Panc1 (cell line): ENCODE measurements around the gene C4orf50.

ENCODE experiments used
- POLR2AphosphoS5 ChIP-seq: IDR thresholded peaks from 2 replicates; pipeline ENCODE4 v1.6.1; 2012; ENCODE audit warnings: mild to moderate bottlenecking, low read depth, low read length, moderate library complexity
- TCF7L2 ChIP-seq: IDR thresholded peaks from 2 replicates; pipeline ENCODE4 v1.6.1; 2011; ENCODE audit warnings: mild to moderate bottlenecking, low read depth, low read length, inconsistent platforms
- TF ChIP-seq, protein P1 (sequence below): fragments of 450-650 bp; IDR thresholded peaks from 2 replicates; pipeline ENCODE4 v1.5.1; 2017; ENCODE audit warnings: mild to moderate bottlenecking
- TF ChIP-seq, protein P2 (sequence below), 2 experiments: IDR thresholded peaks; 2 replicates each; pipeline ENCODE4 v1.6.1; 2011 to 2012; ENCODE audit warnings: low read depth in 2 of 2, control low read depth in 1 of 2, low read length in 1 of 2, mild to moderate bottlenecking in 1 of 2, moderate library complexity in 1 of 2; ENCODE audit not compliant: insufficient read depth in 1 of 2

DNA sequence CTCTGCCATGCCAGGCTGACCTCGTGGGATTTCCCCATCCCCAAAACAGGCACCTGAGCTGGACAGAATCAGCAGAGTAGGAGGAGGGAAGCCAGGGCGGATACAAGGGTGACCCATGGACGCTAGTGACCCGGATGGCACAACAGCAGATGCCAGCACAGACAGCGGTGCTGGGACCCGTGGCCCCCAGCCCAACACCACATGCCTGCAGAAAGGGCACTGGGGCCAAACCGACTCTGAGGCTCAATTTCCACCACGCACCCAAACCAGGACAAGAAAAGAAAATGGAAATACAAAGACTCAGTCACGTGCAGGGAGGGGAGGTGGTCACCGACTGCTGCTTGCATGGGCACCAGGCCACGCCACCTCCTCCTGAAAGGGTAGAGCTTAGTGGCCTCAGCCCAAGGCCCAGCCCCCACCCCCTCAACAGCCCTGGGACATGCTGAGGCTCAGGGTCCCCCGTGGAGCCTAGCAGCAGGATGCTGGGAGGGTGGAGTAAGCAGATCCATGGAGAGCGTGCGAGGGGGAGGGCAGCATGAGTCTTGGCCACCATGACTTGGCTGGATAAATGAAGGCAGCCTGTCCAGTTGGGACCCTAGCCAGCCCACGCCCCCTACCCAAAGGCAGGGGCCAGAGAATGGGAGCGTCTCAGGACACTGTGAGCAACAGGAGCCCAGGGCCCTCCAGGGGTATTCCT lies 47.7 kb downstream of the C4orf50 start:
- TF ChIP-seq POLR2AphosphoS5: no peak
- TF ChIP-seq, protein P1, sequence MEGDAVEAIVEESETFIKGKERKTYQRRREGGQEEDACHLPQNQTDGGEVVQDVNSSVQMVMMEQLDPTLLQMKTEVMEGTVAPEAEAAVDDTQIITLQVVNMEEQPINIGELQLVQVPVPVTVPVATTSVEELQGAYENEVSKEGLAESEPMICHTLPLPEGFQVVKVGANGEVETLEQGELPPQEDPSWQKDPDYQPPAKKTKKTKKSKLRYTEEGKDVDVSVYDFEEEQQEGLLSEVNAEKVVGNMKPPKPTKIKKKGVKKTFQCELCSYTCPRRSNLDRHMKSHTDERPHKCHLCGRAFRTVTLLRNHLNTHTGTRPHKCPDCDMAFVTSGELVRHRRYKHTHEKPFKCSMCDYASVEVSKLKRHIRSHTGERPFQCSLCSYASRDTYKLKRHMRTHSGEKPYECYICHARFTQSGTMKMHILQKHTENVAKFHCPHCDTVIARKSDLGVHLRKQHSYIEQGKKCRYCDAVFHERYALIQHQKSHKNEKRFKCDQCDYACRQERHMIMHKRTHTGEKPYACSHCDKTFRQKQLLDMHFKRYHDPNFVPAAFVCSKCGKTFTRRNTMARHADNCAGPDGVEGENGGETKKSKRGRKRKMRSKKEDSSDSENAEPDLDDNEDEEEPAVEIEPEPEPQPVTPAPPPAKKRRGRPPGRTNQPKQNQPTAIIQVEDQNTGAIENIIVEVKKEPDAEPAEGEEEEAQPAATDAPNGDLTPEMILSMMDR: no peak
- TF ChIP-seq TCF7L2: no peak
- TF ChIP-seq, protein P2, sequence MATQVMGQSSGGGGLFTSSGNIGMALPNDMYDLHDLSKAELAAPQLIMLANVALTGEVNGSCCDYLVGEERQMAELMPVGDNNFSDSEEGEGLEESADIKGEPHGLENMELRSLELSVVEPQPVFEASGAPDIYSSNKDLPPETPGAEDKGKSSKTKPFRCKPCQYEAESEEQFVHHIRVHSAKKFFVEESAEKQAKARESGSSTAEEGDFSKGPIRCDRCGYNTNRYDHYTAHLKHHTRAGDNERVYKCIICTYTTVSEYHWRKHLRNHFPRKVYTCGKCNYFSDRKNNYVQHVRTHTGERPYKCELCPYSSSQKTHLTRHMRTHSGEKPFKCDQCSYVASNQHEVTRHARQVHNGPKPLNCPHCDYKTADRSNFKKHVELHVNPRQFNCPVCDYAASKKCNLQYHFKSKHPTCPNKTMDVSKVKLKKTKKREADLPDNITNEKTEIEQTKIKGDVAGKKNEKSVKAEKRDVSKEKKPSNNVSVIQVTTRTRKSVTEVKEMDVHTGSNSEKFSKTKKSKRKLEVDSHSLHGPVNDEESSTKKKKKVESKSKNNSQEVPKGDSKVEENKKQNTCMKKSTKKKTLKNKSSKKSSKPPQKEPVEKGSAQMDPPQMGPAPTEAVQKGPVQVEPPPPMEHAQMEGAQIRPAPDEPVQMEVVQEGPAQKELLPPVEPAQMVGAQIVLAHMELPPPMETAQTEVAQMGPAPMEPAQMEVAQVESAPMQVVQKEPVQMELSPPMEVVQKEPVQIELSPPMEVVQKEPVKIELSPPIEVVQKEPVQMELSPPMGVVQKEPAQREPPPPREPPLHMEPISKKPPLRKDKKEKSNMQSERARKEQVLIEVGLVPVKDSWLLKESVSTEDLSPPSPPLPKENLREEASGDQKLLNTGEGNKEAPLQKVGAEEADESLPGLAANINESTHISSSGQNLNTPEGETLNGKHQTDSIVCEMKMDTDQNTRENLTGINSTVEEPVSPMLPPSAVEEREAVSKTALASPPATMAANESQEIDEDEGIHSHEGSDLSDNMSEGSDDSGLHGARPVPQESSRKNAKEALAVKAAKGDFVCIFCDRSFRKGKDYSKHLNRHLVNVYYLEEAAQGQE (IDR thresholded peaks at IDR 0.05; ENCODE audit: insufficient read depth in 1 of 2, low read depth in 2 of 2, low read length in 1 of 2): no peak
